CD14-positive monocyte (primary cell): Measurements from ENCODE around the gene PAM16. TPM values are rescaled to one million over a fixed set of nuclear protein-coding genes. Genes with fewer than 3 reads are reported as not detected.

Experiments used
- DNase-seq, 3 donors: peaks; one replicate each; pipeline ENCODE4 v3.0.0-alpha.2; 2011 to 2022
- H2AFZ ChIP-seq: 2 replicates; pipeline ENCODE4 v1.6.0; 2012; ENCODE audit warnings: mild to moderate bottlenecking, low read depth, low read length, inconsistent platforms; ENCODE audit not compliant: insufficient read depth, poor library complexity, severe bottlenecking
- H3K27ac ChIP-seq, 2 donors: 1 replicate in 1 of 2; 2 replicates in 1 of 2; pipeline ENCODE4 v1.5.1; 2012 to 2013; ENCODE audit warnings: low read length in 2 of 2, control low read depth in 1 of 2, inconsistent platforms in 1 of 2, low read depth in 1 of 2, mild to moderate bottlenecking in 1 of 2
- H3K27me3 ChIP-seq, 2 donors: one replicate each; pipeline versions ENCODE4 v1.6.0 to v1.6.1; 2011 to 2013; ENCODE audit warnings: low read length in 2 of 2; ENCODE audit not compliant: control insufficient read depth in 2 of 2, insufficient read depth in 2 of 2
- H3K36me3 ChIP-seq, 2 donors: replicated peaks in 1 of 2; 1 replicate in 1 of 2; 2 replicates in 1 of 2; pipeline versions ENCODE4 v1.5.1 to v1.6.1; 2012 to 2013; ENCODE audit warnings: low read length in 2 of 2, control low read depth in 1 of 2, inconsistent platforms in 1 of 2, mild to moderate bottlenecking in 1 of 2; ENCODE audit not compliant: insufficient read depth in 2 of 2, control insufficient read depth in 1 of 2
- H3K4me1 ChIP-seq, 2 donors: 1 replicate in 1 of 2; 2 replicates in 1 of 2; pipeline versions ENCODE4 v1.5.1 to v1.6.1; 2012 to 2013; ENCODE audit warnings: low read length in 2 of 2, control low read depth in 1 of 2, inconsistent platforms in 1 of 2, mild to moderate bottlenecking in 1 of 2, moderate library complexity in 1 of 2; ENCODE audit not compliant: insufficient read depth in 2 of 2, control insufficient read depth in 1 of 2
- H3K4me2 ChIP-seq: replicated peaks from 2 replicates; pipeline ENCODE3; 2012; ENCODE audit warnings: low read length, moderate library complexity, mild to moderate bottlenecking; ENCODE audit not compliant: poor library complexity, severe bottlenecking; ENCODE audit errors: extremely low read depth
- H3K4me3 ChIP-seq, 3 experiments: fragments of 200-600 bp in 1 of 3; sonication (generic) in 1 of 3; replicated peaks in 1 of 3; 1 replicate in 2 of 3; 2 replicates in 1 of 3; pipeline ENCODE4 v1.5.1; 2011 to 2013; ENCODE audit warnings: low read length in 3 of 3, mild to moderate bottlenecking in 3 of 3, control low read depth in 2 of 3, low read depth in 2 of 3, inconsistent platforms in 1 of 3, moderate library complexity in 1 of 3
- H3K79me2 ChIP-seq: 2 replicates; pipeline ENCODE4 v1.6.0; 2012; ENCODE audit warnings: mild to moderate bottlenecking, control low read depth, inconsistent platforms, low read length, moderate library complexity; ENCODE audit not compliant: insufficient read depth
- H3K9ac ChIP-seq: 2 replicates; pipeline ENCODE4 v1.6.0; 2017; ENCODE audit warnings: low read length, mild to moderate bottlenecking; ENCODE audit not compliant: insufficient read depth, poor library complexity, severe bottlenecking
- H3K9me3 ChIP-seq, 2 donors: replicated peaks in 1 of 2; 1 replicate in 1 of 2; 2 replicates in 1 of 2; pipeline versions ENCODE4 v1.5.1 to v1.6.1; 2012 to 2013; ENCODE audit warnings: low read length in 2 of 2, control low read depth in 1 of 2; ENCODE audit not compliant: control insufficient read depth in 1 of 2, insufficient read depth in 1 of 2
- H4K20me1 ChIP-seq: 2 replicates; pipeline ENCODE4 v1.6.0; 2012; ENCODE audit warnings: mild to moderate bottlenecking, low read length, control low read depth, moderate library complexity; ENCODE audit not compliant: insufficient read depth
- H3K27ac Mint-ChIP-seq, 7 donors: one replicate each; pipeline ENCODE4 v1.8.0; 2020; ENCODE audit warnings: mild to moderate bottlenecking in 7 of 7, mixed read lengths in 7 of 7, moderate library complexity in 6 of 7, inconsistent platforms in 2 of 7
- H3K27me3 Mint-ChIP-seq, 3 donors: one replicate each; pipeline ENCODE4 v1.8.0; 2021 to 2022; ENCODE audit warnings: low read depth in 3 of 3, mild to moderate bottlenecking in 3 of 3, mixed read lengths in 3 of 3, moderate library complexity in 3 of 3, inconsistent platforms in 1 of 3
- H3K36me3 Mint-ChIP-seq, 2 donors: one replicate each; pipeline ENCODE4 v1.8.0; 2020; ENCODE audit warnings: mixed read lengths in 2 of 2, inconsistent platforms in 1 of 2, mild to moderate bottlenecking in 1 of 2
- H3K4me1 Mint-ChIP-seq: one replicate; pipeline ENCODE4 v1.8.0; 2020; ENCODE audit warnings: mild to moderate bottlenecking, mixed read lengths
- H3K4me3 Mint-ChIP-seq, 2 donors: one replicate each; pipeline ENCODE4 v1.8.0; 2020; ENCODE audit warnings: mild to moderate bottlenecking in 2 of 2, mixed read lengths in 2 of 2, moderate library complexity in 1 of 2
- H3K9me3 Mint-ChIP-seq, 7 donors: one replicate each; pipeline ENCODE4 v1.8.0; 2020 to 2022; ENCODE audit warnings: mixed read lengths in 7 of 7, mild to moderate bottlenecking in 6 of 7, moderate library complexity in 6 of 7, inconsistent platforms in 2 of 7
- WGBS: methylation state at CpG from one replicate; pipeline ENCODE4 v1.1.5; 2013; ENCODE audit warnings: missing lambda C conversion rate; ENCODE audit not compliant: insufficient coverage; 5-methylcytosine and 5-hydroxymethylcytosine counted together
- intact Hi-C, 2 donors: fragments of 100-400 bp; cut with micrococcal nuclease; formaldehyde crosslinking; loops; one replicate each; pipeline versions ENCODE4 v1.15.0 to v1.15.1; 2023
- polyA plus RNA-seq, 3 donors: library from polyadenylated mRNA; depleted of rRNA in 1 of 3; unstranded in 2 of 3; stranded (reverse) in 1 of 3; fragments of 300-500 nt in 2 of 3; fragments of >200 nt in 1 of 3; fragmentation: Illumina TruSeq in 2 of 3; gene quantifications; 1 replicate in 2 of 3; 2 replicates in 1 of 3; pipeline ENCODE4 v1.2.3, GENCODE V29; 2012 to 2021
- TF ChIP-seq, protein P1 (sequence below): fragments of 200-600 bp; IDR thresholded peaks from one replicate; pipeline ENCODE4 v1.8.0; 2022; ENCODE audit warnings: antibody characterized with exemption, mild to moderate bottlenecking

PAM16 gene
- polyA plus RNA-seq, 3 donors, result 34.3 to 37.6 (median 34.7) TPM

DNA sequence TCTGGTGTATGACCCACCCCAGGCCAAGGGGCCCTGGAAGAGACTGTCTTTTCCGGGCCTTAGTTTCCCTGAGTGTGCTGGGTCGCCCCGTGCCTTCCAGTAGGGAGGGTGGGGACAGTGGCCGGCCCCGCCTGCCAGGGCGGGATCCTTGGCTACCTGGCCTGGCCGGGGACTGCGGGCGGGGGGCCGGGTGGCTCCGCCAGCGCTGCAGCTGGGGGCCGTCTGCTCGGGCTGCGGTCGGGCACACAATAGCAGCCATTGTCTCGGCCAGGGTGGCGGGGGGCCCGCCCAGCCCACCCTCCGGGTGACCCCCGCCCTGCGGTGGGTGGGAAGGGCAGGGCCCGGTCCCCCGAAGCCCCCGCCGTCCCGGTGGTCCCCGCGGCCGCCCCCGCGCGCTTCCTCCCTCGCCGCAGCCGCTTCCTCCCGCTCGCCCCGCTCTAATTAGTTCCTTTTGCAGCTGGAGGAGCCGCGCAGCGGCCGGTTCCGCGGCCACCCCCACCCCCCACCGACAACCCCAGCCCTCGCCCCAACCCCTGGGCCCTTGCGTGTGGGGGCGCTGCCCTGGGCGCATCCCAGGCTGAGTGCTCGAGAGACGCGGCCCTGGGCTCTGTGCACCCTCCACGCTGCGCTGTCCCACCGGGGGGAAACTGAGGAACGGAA, 23.6 kb downstream of the PAM16 start:
- Histone ChIP-seq H3K4me3 (peak overlapping the region; percentile 18 to 77 (median 23)), H3K4me1 (peaks cover 20 to 26% of the 10 kb centered on the region in 2 donors), H3K4me2 (peak overlapping the region; percentile 95), H3K9ac (peak overlapping the region; percentile 46), H3K27me3 (peaks cover 0 to 15% of the 10 kb centered on the region in 2 donors), H3K9me3 (no peaks in the 10 kb centered on the region), H3K79me2 (no peaks in the 10 kb centered on the region), H2AFZ (peak overlapping the region; percentile 83), H3K36me3 (no peaks in the 10 kb centered on the region), H3K27ac (no peak overlapping the region), H4K20me1 (no peaks in the 10 kb centered on the region)
- intact Hi-C loops, result loop anchor here in 1 of 2 donors (5.0 kb wide), 1 partner anchor 40 kb away; no protein-coding TSS in a partner anchor
- DNase-seq, result no peak
- Mint-ChIP-seq H3K36me3 (no peaks in the 10 kb centered on the region), H3K27ac (no peak overlapping the region), H3K9me3 (peaks cover 0 to 6% (median 0%) of the 10 kb centered on the region in 7 donors), H3K4me1 (peaks cover 13% of the 10 kb centered on the region), H3K27me3 (peaks cover 11 to 30% (median 24%) of the 10 kb centered on the region in 3 donors), H3K4me3 (peak overlapping the region; percentile 31 to 71)
- TF ChIP-seq, protein P1, sequence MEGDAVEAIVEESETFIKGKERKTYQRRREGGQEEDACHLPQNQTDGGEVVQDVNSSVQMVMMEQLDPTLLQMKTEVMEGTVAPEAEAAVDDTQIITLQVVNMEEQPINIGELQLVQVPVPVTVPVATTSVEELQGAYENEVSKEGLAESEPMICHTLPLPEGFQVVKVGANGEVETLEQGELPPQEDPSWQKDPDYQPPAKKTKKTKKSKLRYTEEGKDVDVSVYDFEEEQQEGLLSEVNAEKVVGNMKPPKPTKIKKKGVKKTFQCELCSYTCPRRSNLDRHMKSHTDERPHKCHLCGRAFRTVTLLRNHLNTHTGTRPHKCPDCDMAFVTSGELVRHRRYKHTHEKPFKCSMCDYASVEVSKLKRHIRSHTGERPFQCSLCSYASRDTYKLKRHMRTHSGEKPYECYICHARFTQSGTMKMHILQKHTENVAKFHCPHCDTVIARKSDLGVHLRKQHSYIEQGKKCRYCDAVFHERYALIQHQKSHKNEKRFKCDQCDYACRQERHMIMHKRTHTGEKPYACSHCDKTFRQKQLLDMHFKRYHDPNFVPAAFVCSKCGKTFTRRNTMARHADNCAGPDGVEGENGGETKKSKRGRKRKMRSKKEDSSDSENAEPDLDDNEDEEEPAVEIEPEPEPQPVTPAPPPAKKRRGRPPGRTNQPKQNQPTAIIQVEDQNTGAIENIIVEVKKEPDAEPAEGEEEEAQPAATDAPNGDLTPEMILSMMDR, result no peak
- 1% methylated on average over 31 of the region's 57 CpGs for WGBS

DNA sequence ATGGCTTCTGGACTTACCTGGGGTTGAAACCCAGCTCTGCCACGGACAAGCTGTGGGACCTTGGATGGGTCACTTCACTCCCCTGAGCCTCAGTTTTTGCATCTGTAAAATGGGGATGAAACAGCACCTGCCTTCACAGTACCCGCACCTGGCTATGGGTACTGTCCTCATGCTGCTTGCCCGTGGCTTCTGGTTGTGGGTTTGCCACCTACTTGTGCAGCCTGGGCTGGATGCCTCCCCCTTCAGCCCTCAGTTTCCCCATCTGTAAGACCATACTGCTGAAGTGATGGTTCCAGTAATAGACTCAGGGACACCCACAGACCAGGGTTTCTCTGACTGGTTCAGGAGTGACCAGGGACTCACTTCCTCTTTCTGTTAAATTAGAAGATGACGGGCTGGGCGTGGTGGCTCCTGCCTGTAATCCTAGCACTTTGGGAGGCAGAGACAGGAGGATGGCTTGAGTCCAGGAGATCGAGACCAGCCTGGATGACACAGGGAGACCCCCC, 25.8 kb downstream of the PAM16 start:
- Histone ChIP-seq H3K36me3 (no peaks in the 10 kb centered on the region), H3K4me2 (no peak overlapping the region), H3K9me3 (no peaks in the 10 kb centered on the region), H3K4me1 (peaks cover 20 to 26% of the 10 kb centered on the region in 2 donors), H3K4me3 (no peak overlapping the region), H3K9ac (no peak overlapping the region), H3K79me2 (no peaks in the 10 kb centered on the region), H3K27me3 (peaks cover 0 to 15% of the 10 kb centered on the region in 2 donors), H3K27ac (no peak overlapping the region), H4K20me1 (no peaks in the 10 kb centered on the region), H2AFZ (no peak overlapping the region)
- TF ChIP-seq, protein P1, result no peak
- WGBS, result 50% methylated on average over 2 of the region's 6 CpGs
- Mint-ChIP-seq H3K9me3 (no peaks in the 10 kb centered on the region), H3K4me1 (peaks cover 13% of the 10 kb centered on the region), H3K36me3 (no peaks in the 10 kb centered on the region), H3K27ac (peak overlapping the region in 2 of 7 donors; percentile 23 to 66), H3K4me3 (peak overlapping the region in 1 of 2 donors; percentile 21), H3K27me3 (peaks cover 10 to 36% (median 26%) of the 10 kb centered on the region in 3 donors)
- peak; percentile 63 to 70 (median 65) for DNase-seq
- intact Hi-C loops, result loop anchor here in 1 of 2 donors (5.0 kb wide), 1 partner anchor 38 kb away; no protein-coding TSS in a partner anchor
